HepG2 (cell line): ENCODE results near the gene LYPD8. TPM values are rescaled to one million over a fixed set of nuclear protein-coding genes. Genes with fewer than 3 reads are reported as not detected.

Experiments
- ATAC-seq: fragments of 200-7000 bp; cut with Tn5 transposase; 3 replicates; pipeline ENCODE4 v1.9.1; 2020; ENCODE audit warnings: mild to moderate bottlenecking, moderate library complexity
- BruUV-seq: library from RNA; stranded (reverse); fragments of 400-500 nt; replicated peaks from 2 replicates; lab custom pipeline; 2021; lab: Mats Ljungman, UMichigan
- CTCF ChIA-PET: fragments of 300-600 bp; formaldehyde crosslinking; extraction: SDS; loops from one replicate; lab custom pipeline; 2021; ENCODE audit warnings: low total read pairs, inconsistent platforms, low intra/inter-chr PET ratio; lab: Yijun Ruan, JAX
- POLR2A ChIA-PET: fragments of 350-600 bp; sonication (Branson Sonifier 250); formaldehyde crosslinking; loops from one replicate; lab custom pipeline; 2020; ENCODE audit warnings: antibody characterized with exemption, inconsistent platforms; lab: Yijun Ruan, JAX
- DNase-seq: peaks from one replicate; pipeline ENCODE4 v3.0.0-alpha.2; 2015; ENCODE audit warnings: low spot score
- FAIRE-seq: peaks from 3 replicates; lab custom pipeline; 2011; peaks lifted over from hg19 to GRCh38; lab: Jason Lieb, UNC
- H2AFZ ChIP-seq: one replicate; pipeline ENCODE4 v1.6.1; 2011; ENCODE audit warnings: low read length, inconsistent platforms
- H3K27ac ChIP-seq: fragments of 300-600 bp; 3 replicates; pipeline ENCODE4 v1.8.0; 2011; ENCODE audit warnings: mixed run types, mild to moderate bottlenecking, mixed read lengths, low read length, inconsistent platforms; ENCODE audit not compliant: insufficient read depth; ENCODE audit errors: extremely low read length
- H3K27me3 ChIP-seq, 2 experiments: fragments of 200-600 bp in 1 of 2; 2 replicates in 1 of 2; 3 replicates in 1 of 2; pipeline versions ENCODE4 v1.6.0 to v1.8.0; 2011; ENCODE audit warnings: low read length in 2 of 2, mild to moderate bottlenecking in 2 of 2, moderate library complexity in 2 of 2, inconsistent platforms in 1 of 2; ENCODE audit not compliant: insufficient read depth in 2 of 2, control insufficient read depth in 1 of 2
- H3K36me3 ChIP-seq, 2 experiments: fragments of 200-600 bp in 1 of 2; replicated peaks in 1 of 2; 2 replicates in 1 of 2; 3 replicates in 1 of 2; pipeline versions ENCODE4 v1.5.1 to v1.8.0; 2011; ENCODE audit warnings: low read length in 2 of 2, inconsistent platforms in 1 of 2; ENCODE audit not compliant: insufficient read depth in 2 of 2, control insufficient read depth in 1 of 2
- H3K4me1 ChIP-seq: 2 replicates; pipeline ENCODE4 v1.5.1; 2012; ENCODE audit warnings: low read length, inconsistent platforms; ENCODE audit not compliant: insufficient read depth
- H3K4me2 ChIP-seq: 2 replicates; pipeline ENCODE4 v1.6.0; 2011; ENCODE audit warnings: low read depth, low read length, inconsistent platforms
- H3K4me3 ChIP-seq, 3 experiments: fragments of 200-600 bp in 1 of 3; sonication (generic), shearing (Covaris generic) in 1 of 3; replicated peaks in 1 of 3; 2 replicates each; pipeline ENCODE4 v1.5.1; 2011 to 2016; ENCODE audit warnings: low read length in 3 of 3, inconsistent platforms in 2 of 3, low read depth in 2 of 3, mild to moderate bottlenecking in 2 of 3, control low read depth in 1 of 3, mixed read lengths in 1 of 3; ENCODE audit not compliant: insufficient read depth in 1 of 3
- H3K79me2 ChIP-seq: one replicate; pipeline ENCODE4 v1.6.1; 2011; ENCODE audit warnings: low read length, inconsistent platforms; ENCODE audit not compliant: insufficient read depth
- H3K9ac ChIP-seq: 2 replicates; pipeline ENCODE4 v1.6.0; 2011; ENCODE audit warnings: mild to moderate bottlenecking, low read depth, low read length, inconsistent platforms; ENCODE audit not compliant: insufficient read depth
- H3K9me3 ChIP-seq: 2 replicates; pipeline ENCODE4 v1.5.1; 2012; ENCODE audit warnings: mild to moderate bottlenecking, low read length
- H4K20me1 ChIP-seq: 2 replicates; pipeline ENCODE4 v1.6.0; 2011; ENCODE audit warnings: inconsistent platforms, mild to moderate bottlenecking, low read length, moderate library complexity; ENCODE audit not compliant: insufficient read depth
- ATAD3A ChIP-seq: sonication (generic); formaldehyde crosslinking; IDR thresholded peaks from 2 replicates; pipeline ENCODE4 v1.4.0; 2020; ENCODE audit warnings: missing genetic modification reagents
- DNMT1 ChIP-seq: sonication (generic); formaldehyde crosslinking; IDR thresholded peaks from 2 replicates; pipeline ENCODE4 v1.5.1; 2020; ENCODE audit warnings: mild to moderate bottlenecking, missing genetic modification reagents
- FOXJ3 ChIP-seq: sonication (generic); formaldehyde crosslinking; IDR thresholded peaks from 2 replicates; pipeline ENCODE4 v1.4.0; 2020; ENCODE audit warnings: missing genetic modification reagents, mild to moderate bottlenecking, borderline replicate concordance
- KLF13 ChIP-seq: sonication (generic); formaldehyde crosslinking; IDR thresholded peaks from 2 replicates; pipeline ENCODE4 v1.4.0; 2020; ENCODE audit warnings: mild to moderate bottlenecking, missing genetic modification reagents
- NAIF1 ChIP-seq: sonication (generic); formaldehyde crosslinking; IDR thresholded peaks from 2 replicates; pipeline ENCODE4 v1.5.0; 2020; ENCODE audit warnings: mild to moderate bottlenecking, missing genetic modification reagents, borderline replicate concordance
- RAD21 ChIP-seq: fragments of 450-650 bp; formaldehyde crosslinking; IDR thresholded peaks from 2 replicates; pipeline ENCODE4 v1.5.0; 2020; ENCODE audit warnings: mild to moderate bottlenecking
- ZNF138 ChIP-seq: sonication (generic); formaldehyde crosslinking; IDR thresholded peaks from 2 replicates; pipeline ENCODE4 v1.5.0; 2020; ENCODE audit warnings: mild to moderate bottlenecking, low read depth, missing genetic modification reagents
- ZNF660 ChIP-seq: sonication (generic); formaldehyde crosslinking; IDR thresholded peaks from 2 replicates; pipeline ENCODE4 v1.5.1; 2020; ENCODE audit warnings: mild to moderate bottlenecking, low read depth, missing genetic modification reagents, borderline replicate concordance
- WGBS: methylation state at CpG from one replicate; pipeline ENCODE4 v1.1.6; 2017; ENCODE audit warnings: low lambda C conversion rate; 5-methylcytosine and 5-hydroxymethylcytosine counted together
- in situ Hi-C: cut with HindIII; loops from 2 replicates; pipeline ENCODE4 v1.10.0; 2017; ENCODE audit warnings: low pct_unique_long_range_greater_than_20kb; ENCODE audit not compliant: extremely low pct_ligation_motif_present
- intact Hi-C: fragments of 100-400 bp; cut with micrococcal nuclease; formaldehyde crosslinking; loops from one replicate; pipeline ENCODE4 v1.10.0; 2022; ENCODE audit not compliant: unreplicated experiment
- polyA plus RNA-seq, 8 experiments: library from polyadenylated mRNA; depleted of rRNA in 3 of 8; stranded (reverse) in 7 of 8; unstranded in 1 of 8; fragments of >200 nt; fragmentation: Illumina TruSeq in 4 of 8; extraction: Trizol in 4 of 8; gene quantifications; 2 replicates each; pipeline versions ENCODE4 v1.2.1 to v1.2.3, GENCODE V29; 2011 to 2016; ENCODE audit warnings: low read depth in 4 of 8, missing spikeins in 1 of 8, mixed read lengths in 1 of 8; ENCODE audit not compliant: insufficient read depth in 1 of 8
- total RNA-seq, 5 experiments: library from RNA; depleted of rRNA; stranded (reverse); fragments of >200 nt; fragmentation: Illumina TruSeq; extraction: Trizol; gene quantifications; 2 replicates each; pipeline ENCODE4 v1.2.3, GENCODE V29; 2016; ENCODE audit warnings: low read depth in 1 of 5
- TF ChIP-seq, protein P1 (sequence below): sonication (generic); formaldehyde crosslinking; IDR thresholded peaks from 2 replicates; pipeline ENCODE4 v1.5.0; 2020; ENCODE audit warnings: mild to moderate bottlenecking, missing genetic modification reagents, moderate library complexity
- TF ChIP-seq, protein P2 (sequence below): sonication (generic); formaldehyde crosslinking; IDR thresholded peaks from 2 replicates; pipeline ENCODE4 v1.4.0; 2020; ENCODE audit warnings: mild to moderate bottlenecking, missing genetic modification reagents
- TF ChIP-seq, protein P3 (sequence below): IDR thresholded peaks from 2 replicates; pipeline ENCODE4 v1.6.1; 2016; ENCODE audit warnings: missing compliant biosample characterization, missing genetic modification reagents, borderline replicate concordance
- TF ChIP-seq, protein P4 (sequence below): sonication (generic); formaldehyde crosslinking; IDR thresholded peaks from 2 replicates; pipeline ENCODE4 v1.5.1; 2020; ENCODE audit warnings: mild to moderate bottlenecking, missing genetic modification reagents, borderline replicate concordance

LYPD8 gene
- total and polyA plus RNA-seq, 2 of the 13 experiments (the other 11 are each of a cell fraction or from before 2014, with no cell fraction given): not detected

DNA sequence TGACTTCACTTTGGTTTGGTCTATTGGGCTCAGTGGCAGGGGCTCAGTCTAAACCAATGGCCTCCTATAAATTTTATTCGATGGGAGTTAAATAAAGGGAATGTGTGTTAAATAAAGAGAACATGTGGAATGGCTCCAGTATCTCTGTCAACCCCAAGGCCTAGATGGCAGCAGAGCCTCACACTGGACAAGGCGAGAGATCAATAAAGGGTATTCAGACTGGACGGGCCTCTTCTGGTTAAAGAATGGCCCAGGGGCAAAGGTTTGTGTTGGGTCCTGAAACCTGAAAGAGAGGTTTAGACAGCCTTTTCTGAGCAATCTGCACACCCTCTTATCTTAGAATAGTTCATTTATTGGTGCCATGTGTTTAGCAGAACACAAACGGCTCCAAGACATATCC is 35.5 kb upstream of the LYPD8 start (continued):
- TF ChIP-seq, protein P1, sequence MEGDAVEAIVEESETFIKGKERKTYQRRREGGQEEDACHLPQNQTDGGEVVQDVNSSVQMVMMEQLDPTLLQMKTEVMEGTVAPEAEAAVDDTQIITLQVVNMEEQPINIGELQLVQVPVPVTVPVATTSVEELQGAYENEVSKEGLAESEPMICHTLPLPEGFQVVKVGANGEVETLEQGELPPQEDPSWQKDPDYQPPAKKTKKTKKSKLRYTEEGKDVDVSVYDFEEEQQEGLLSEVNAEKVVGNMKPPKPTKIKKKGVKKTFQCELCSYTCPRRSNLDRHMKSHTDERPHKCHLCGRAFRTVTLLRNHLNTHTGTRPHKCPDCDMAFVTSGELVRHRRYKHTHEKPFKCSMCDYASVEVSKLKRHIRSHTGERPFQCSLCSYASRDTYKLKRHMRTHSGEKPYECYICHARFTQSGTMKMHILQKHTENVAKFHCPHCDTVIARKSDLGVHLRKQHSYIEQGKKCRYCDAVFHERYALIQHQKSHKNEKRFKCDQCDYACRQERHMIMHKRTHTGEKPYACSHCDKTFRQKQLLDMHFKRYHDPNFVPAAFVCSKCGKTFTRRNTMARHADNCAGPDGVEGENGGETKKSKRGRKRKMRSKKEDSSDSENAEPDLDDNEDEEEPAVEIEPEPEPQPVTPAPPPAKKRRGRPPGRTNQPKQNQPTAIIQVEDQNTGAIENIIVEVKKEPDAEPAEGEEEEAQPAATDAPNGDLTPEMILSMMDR (CRISPR knock-in tag): peak; percentile 63
- no peak for TF ChIP-seq KLF13
- TF ChIP-seq RAD21 (CRISPR knock-in tag): peak; percentile 21; the same call in 1 of the 2 replicates
- TF ChIP-seq, protein P2, sequence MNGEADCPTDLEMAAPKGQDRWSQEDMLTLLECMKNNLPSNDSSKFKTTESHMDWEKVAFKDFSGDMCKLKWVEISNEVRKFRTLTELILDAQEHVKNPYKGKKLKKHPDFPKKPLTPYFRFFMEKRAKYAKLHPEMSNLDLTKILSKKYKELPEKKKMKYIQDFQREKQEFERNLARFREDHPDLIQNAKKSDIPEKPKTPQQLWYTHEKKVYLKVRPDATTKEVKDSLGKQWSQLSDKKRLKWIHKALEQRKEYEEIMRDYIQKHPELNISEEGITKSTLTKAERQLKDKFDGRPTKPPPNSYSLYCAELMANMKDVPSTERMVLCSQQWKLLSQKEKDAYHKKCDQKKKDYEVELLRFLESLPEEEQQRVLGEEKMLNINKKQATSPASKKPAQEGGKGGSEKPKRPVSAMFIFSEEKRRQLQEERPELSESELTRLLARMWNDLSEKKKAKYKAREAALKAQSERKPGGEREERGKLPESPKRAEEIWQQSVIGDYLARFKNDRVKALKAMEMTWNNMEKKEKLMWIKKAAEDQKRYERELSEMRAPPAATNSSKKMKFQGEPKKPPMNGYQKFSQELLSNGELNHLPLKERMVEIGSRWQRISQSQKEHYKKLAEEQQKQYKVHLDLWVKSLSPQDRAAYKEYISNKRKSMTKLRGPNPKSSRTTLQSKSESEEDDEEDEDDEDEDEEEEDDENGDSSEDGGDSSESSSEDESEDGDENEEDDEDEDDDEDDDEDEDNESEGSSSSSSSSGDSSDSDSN (CRISPR knock-in tag): no peak
- no peak for TF ChIP-seq NAIF1

DNA sequence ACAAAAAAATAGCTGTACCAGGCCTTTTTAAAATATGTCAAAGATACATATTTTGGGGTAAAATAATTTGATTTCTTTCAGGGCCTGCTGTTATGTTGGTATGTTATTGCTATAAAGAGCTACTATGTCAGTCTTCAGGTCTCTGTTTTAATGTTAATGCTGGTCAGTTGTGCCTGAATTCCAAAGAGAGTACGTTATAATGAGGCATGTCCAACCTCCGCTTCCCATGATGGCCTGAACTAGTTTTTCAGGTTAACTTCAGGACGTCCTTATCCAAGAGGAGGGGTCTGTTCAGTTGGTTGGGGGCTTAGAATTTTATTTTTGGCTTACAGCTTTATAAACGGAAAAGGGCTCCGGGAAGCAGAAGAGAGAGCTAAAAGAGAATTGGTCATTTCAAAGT is 34.9 kb upstream of the LYPD8 start:
- in situ Hi-C loops (no loop called here), intact Hi-C loops (loop anchor here (5.0 kb wide), 2 partner anchors 33 to 93 kb away; partner anchors contain the start of gene LYPD8)
- 57% methylated on average over 5 of the region's 5 CpGs for WGBS
- Histone ChIP-seq H2AFZ (no peak overlapping the region), H3K79me2 (no peaks in the 10 kb centered on the region), H3K27ac (no peak overlapping the region), H3K4me1 (0 out of 2 replicates have a peak, but pooled peaks cover 4% of the 10 kb centered on the region), H3K9me3 (no peaks in the 10 kb centered on the region), H3K36me3 (no peaks in the 10 kb centered on the region), H3K27me3 (no peaks in the 10 kb centered on the region; a peak in 1 of 5 replicates), H3K4me2 (no peak overlapping the region), H4K20me1 (no peaks in the 10 kb centered on the region), H3K4me3 (no peak overlapping the region), H3K9ac (no peak overlapping the region)
- FAIRE-seq: no peak
- ATAC-seq: no peak
- no peak for DNase-seq
- POLR2A ChIA-PET: no interaction called here
- CTCF ChIA-PET: no interaction called here
- BruUV-seq: no TSS peak
- TF ChIP-seq ATAD3A (CRISPR knock-in tag) (no peak), ZNF138 (CRISPR knock-in tag) (no peak), DNMT1 (CRISPR knock-in tag) (no peak), FOXJ3 (no peak), ZNF660 (no peak)
- TF ChIP-seq, protein P3, sequence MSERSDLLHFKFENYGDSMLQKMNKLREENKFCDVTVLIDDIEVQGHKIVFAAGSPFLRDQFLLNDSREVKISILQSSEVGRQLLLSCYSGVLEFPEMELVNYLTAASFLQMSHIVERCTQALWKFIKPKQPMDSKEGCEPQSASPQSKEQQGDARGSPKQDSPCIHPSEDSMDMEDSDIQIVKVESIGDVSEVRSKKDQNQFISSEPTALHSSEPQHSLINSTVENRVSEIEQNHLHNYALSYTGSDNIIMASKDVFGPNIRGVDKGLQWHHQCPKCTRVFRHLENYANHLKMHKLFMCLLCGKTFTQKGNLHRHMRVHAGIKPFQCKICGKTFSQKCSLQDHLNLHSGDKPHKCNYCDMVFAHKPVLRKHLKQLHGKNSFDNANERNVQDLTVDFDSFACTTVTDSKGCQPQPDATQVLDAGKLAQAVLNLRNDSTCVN: no peak
- TF ChIP-seq, protein P4, sequence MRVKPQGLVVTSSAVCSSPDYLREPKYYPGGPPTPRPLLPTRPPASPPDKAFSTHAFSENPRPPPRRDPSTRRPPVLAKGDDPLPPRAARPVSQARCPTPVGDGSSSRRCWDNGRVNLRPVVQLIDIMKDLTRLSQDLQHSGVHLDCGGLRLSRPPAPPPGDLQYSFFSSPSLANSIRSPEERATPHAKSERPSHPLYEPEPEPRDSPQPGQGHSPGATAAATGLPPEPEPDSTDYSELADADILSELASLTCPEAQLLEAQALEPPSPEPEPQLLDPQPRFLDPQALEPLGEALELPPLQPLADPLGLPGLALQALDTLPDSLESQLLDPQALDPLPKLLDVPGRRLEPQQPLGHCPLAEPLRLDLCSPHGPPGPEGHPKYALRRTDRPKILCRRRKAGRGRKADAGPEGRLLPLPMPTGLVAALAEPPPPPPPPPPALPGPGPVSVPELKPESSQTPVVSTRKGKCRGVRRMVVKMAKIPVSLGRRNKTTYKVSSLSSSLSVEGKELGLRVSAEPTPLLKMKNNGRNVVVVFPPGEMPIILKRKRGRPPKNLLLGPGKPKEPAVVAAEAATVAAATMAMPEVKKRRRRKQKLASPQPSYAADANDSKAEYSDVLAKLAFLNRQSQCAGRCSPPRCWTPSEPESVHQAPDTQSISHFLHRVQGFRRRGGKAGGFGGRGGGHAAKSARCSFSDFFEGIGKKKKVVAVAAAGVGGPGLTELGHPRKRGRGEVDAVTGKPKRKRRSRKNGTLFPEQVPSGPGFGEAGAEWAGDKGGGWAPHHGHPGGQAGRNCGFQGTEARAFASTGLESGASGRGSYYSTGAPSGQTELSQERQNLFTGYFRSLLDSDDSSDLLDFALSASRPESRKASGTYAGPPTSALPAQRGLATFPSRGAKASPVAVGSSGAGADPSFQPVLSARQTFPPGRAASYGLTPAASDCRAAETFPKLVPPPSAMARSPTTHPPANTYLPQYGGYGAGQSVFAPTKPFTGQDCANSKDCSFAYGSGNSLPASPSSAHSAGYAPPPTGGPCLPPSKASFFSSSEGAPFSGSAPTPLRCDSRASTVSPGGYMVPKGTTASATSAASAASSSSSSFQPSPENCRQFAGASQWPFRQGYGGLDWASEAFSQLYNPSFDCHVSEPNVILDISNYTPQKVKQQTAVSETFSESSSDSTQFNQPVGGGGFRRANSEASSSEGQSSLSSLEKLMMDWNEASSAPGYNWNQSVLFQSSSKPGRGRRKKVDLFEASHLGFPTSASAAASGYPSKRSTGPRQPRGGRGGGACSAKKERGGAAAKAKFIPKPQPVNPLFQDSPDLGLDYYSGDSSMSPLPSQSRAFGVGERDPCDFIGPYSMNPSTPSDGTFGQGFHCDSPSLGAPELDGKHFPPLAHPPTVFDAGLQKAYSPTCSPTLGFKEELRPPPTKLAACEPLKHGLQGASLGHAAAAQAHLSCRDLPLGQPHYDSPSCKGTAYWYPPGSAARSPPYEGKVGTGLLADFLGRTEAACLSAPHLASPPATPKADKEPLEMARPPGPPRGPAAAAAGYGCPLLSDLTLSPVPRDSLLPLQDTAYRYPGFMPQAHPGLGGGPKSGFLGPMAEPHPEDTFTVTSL (CRISPR knock-in tag): no peak
